Immature natural killer cell (primary cell): Measurements from ENCODE around the gene PTPN5. TPM values are rescaled to one million over a fixed set of nuclear protein-coding genes. Genes with fewer than 3 reads are reported as not detected.
A peak's percentile ranks its signal among the peaks of the same experiment; 100 is the strongest.

Experiments
- DNase-seq, 3 donors: peaks; one replicate each; pipeline ENCODE4 v3.0.0; 2022; ENCODE audit warnings: mixed read lengths in 1 of 3
- H3K27ac Mint-ChIP-seq, 6 donors: one replicate each; pipeline ENCODE4 v1.8.0; 2020; ENCODE audit warnings: mixed read lengths in 6 of 6, mild to moderate bottlenecking in 5 of 6, inconsistent platforms in 4 of 6, moderate library complexity in 3 of 6
- H3K27me3 Mint-ChIP-seq, 3 donors: one replicate each; pipeline ENCODE4 v1.8.0; 2020 to 2021; ENCODE audit warnings: low read depth in 3 of 3, mild to moderate bottlenecking in 3 of 3, mixed read lengths in 3 of 3, moderate library complexity in 3 of 3, inconsistent platforms in 1 of 3
- H3K36me3 Mint-ChIP-seq, 3 donors: one replicate each; pipeline ENCODE4 v1.8.0; 2020; ENCODE audit warnings: mixed read lengths in 3 of 3, inconsistent platforms in 2 of 3, mild to moderate bottlenecking in 2 of 3
- H3K4me1 Mint-ChIP-seq, 2 donors: one replicate each; pipeline ENCODE4 v1.8.0; 2020; ENCODE audit warnings: inconsistent platforms in 2 of 2, mild to moderate bottlenecking in 2 of 2, mixed read lengths in 2 of 2, moderate library complexity in 1 of 2
- H3K4me3 Mint-ChIP-seq, 5 donors: one replicate each; pipeline ENCODE4 v1.8.0; 2020; ENCODE audit warnings: mild to moderate bottlenecking in 5 of 5, mixed read lengths in 5 of 5, inconsistent platforms in 3 of 5, moderate library complexity in 3 of 5
- H3K9me3 Mint-ChIP-seq, 6 donors: one replicate each; pipeline ENCODE4 v1.8.0; 2020; ENCODE audit warnings: mild to moderate bottlenecking in 6 of 6, mixed read lengths in 6 of 6, inconsistent platforms in 4 of 6, moderate library complexity in 3 of 6
- polyA plus RNA-seq, 3 donors: library from polyadenylated mRNA; unstranded; fragments of 300-500 nt; fragmentation: Illumina TruSeq; gene quantifications; one replicate each; pipeline ENCODE4 v1.2.3, GENCODE V29; 2021

PTPN5 gene
- polyA plus RNA-seq, 3 donors from 2014 or later = not detected

- H3K36me3 Mint-ChIP-seq = no peaks in the 10 kb centered on the region
- no peak overlapping the region for H3K27ac Mint-ChIP-seq
- DNase-seq = no peak
- H3K9me3 Mint-ChIP-seq = no peaks in the 10 kb centered on the region
- no peak overlapping the region for H3K4me3 Mint-ChIP-seq
- H3K4me1 Mint-ChIP-seq = no peaks in the 10 kb centered on the region
- peaks cover 4 to 9% (median 5%) of the 10 kb centered on the region in 3 donors for H3K27me3 Mint-ChIP-seq
Observed at GRCh38 chr11:18785411-18785810, 6.2 kb downstream of the PTPN5 start.

DNA sequence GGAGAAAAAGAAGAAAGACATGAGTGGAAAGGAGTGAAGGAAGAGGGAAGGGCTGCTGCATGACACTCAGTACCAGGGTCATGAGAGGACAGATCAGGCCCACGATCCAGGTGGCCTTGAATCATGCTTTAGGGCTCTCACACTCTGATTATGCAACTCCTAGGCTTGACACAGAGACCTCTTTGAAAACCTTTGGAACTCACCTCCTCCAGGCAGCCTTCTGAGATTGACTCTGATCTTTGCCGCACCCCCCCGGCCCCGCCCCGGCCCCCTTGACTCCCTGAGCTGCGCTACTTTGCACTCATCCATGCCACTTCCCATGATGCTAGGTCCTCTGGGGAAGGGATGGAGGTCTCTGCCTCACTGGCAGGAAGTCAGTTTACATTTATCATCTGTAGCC is 10.7 kb downstream of the PTPN5 start:
- no peak for DNase-seq
- no peaks in the 10 kb centered on the region for H3K9me3 Mint-ChIP-seq
- H3K36me3 Mint-ChIP-seq = no peaks in the 10 kb centered on the region
- H3K27me3 Mint-ChIP-seq = peaks cover 0 to 4% (median 0%) of the 10 kb centered on the region in 3 donors
- no peak overlapping the region for H3K27ac Mint-ChIP-seq
- H3K4me3 Mint-ChIP-seq = no peak overlapping the region
- H3K4me1 Mint-ChIP-seq = peaks cover 3 to 8% of the 10 kb centered on the region in 2 donors

DNA sequence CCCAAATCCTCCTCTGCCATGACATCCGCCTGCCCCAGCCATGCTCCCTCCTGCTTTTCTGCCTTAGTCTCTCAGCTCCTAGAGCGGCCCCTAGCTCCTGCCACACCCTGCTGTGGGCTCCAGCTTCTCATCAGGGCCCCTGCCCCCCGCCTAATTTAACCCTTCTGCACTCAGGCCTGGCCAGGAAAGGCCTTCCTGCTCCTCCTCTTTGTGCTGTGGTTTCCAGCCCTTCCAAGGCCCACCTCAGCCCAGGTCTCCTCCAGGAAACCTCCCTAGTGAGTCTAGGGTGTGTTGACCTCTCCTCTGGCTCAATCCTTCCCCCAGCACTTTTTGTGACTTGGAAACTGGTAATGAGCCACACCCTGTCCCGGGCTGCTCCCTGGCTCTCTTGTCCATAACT is 11.3 kb downstream of the PTPN5 start:
- Mint-ChIP-seq H3K4me3 (no peak overlapping the region), H3K4me1 (peaks cover 3 to 8% of the 10 kb centered on the region in 2 donors), H3K27ac (no peak overlapping the region), H3K36me3 (no peaks in the 10 kb centered on the region), H3K9me3 (no peaks in the 10 kb centered on the region), H3K27me3 (peaks cover 0 to 4% (median under 1%) of the 10 kb centered on the region in 3 donors)
- no peak for DNase-seq

DNA sequence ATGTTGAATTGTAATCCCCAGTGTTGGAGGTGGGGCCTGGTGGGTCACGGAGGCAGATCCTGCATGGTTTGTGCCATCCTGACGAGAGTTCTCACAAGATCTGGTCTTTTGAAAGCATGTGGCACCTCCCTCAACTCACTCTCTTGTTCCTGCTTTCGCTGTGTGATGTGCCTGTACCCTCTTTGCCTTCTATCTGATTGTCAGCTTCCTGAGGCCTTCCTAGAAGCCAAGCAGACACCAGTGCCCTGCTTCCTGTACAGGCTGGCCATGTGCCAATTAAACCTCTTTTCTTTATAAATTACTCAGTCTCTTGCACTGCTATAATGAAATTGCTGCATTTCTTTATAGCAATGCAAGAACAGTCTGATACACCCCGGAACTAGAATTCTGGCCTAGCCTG is 13.1 kb downstream of the PTPN5 start:
- peaks cover 0 to 2% (median under 1%) of the 10 kb centered on the region in 3 donors for H3K27me3 Mint-ChIP-seq
- no peaks in the 10 kb centered on the region for H3K36me3 Mint-ChIP-seq
- H3K4me3 Mint-ChIP-seq = no peak overlapping the region
- H3K4me1 Mint-ChIP-seq = peaks cover 3 to 8% of the 10 kb centered on the region in 2 donors
- peak overlapping the region in 1 of 6 donors; percentile 31 for H3K27ac Mint-ChIP-seq
- no peaks in the 10 kb centered on the region for H3K9me3 Mint-ChIP-seq
- DNase-seq = no peak

DNA sequence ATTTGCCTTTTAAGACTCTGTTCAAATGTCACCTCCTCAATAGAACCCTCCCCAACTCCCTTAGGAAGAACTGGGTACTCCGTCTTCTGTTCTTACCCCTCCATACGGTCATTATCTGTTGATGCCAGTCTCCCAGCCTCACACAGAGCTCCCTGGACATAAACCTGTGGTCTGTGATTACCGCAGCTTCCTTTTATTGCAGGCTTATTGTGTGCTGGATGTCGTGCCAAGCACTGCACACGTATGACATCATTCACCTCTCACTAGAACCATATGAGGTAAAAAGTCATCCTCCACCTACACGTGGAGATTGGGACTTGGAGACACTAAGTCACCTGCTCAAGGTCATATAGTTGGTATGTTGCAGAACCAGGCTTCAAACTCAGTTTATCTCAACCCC is 15.3 kb downstream of the PTPN5 start:
- H3K27me3 Mint-ChIP-seq = peaks cover 2 to 3% (median 2%) of the 10 kb centered on the region in 3 donors
- peaks cover 3 to 8% of the 10 kb centered on the region in 2 donors for H3K4me1 Mint-ChIP-seq
- no peaks in the 10 kb centered on the region for H3K36me3 Mint-ChIP-seq
- H3K9me3 Mint-ChIP-seq = peaks cover 0 to 2% (median 0%) of the 10 kb centered on the region in 6 donors
- H3K27ac Mint-ChIP-seq = no peak overlapping the region
- DNase-seq = no peak
- H3K4me3 Mint-ChIP-seq = no peak overlapping the region

DNA sequence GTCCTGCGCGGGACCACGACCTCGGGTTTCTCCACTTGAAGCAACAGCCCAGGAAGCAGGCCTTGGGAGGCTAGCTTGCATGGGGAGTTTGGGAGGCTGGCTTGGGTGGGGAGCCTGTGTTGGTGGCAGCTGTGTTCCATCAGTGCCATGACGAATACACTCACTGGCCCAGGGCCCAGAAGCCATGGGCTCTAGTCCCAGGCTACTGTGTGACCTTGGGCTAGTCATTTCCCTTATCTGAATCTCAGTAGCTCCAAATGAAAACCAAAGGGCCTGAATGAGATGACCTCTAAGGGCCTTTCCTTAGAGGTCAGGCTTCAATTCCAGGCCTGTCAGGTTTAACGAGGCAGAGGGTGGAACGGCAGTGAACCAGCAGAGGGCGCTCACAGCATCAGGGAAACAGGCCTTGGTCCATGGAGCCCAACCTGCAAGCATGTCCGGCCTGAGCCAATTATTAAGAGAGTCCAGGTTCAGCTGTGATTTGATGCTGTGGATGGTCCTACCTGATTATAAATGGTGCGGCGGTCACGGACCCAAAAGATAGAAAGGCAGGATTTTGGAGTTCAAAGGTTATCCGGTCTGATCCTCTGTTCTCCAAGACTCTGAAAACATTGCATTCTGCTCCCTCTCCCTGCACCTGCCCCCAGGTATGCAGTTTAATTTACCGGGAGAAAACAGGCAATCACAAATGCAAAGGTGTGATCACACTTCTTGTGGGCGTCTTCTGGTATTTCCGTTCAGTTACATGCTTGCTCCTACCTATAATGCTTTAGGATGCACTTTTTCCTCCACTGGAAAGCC is 15.9 kb downstream of the PTPN5 start:
- peaks cover 3 to 8% of the 10 kb centered on the region in 2 donors for H3K4me1 Mint-ChIP-seq
- H3K27me3 Mint-ChIP-seq = peaks cover 2 to 3% (median 2%) of the 10 kb centered on the region in 3 donors
- no peak overlapping the region for H3K27ac Mint-ChIP-seq
- no peaks in the 10 kb centered on the region for H3K36me3 Mint-ChIP-seq
- H3K4me3 Mint-ChIP-seq = no peak overlapping the region
- H3K9me3 Mint-ChIP-seq = peaks cover 0 to 2% (median 0%) of the 10 kb centered on the region in 6 donors
- peak in 2 of 3 donors; percentile 8 to 28 for DNase-seq

GRCh38 chr11:18774801-18775200 is 16.8 kb downstream of the PTPN5 start:
- Mint-ChIP-seq H3K27me3 (peaks cover 2 to 3% (median 2%) of the 10 kb centered on the region in 3 donors), H3K36me3 (no peaks in the 10 kb centered on the region), H3K4me3 (no peak overlapping the region), H3K9me3 (peaks cover 0 to 2% (median 0%) of the 10 kb centered on the region in 6 donors), H3K4me1 (peaks cover 3 to 8% of the 10 kb centered on the region in 2 donors), H3K27ac (no peak overlapping the region)
- DNase-seq = no peak

- no peak overlapping the region for H3K4me3 Mint-ChIP-seq
- no peak overlapping the region for H3K27ac Mint-ChIP-seq
- H3K4me1 Mint-ChIP-seq = peaks cover 3 to 5% of the 10 kb centered on the region in 2 donors
- H3K27me3 Mint-ChIP-seq = peaks cover 2 to 4% (median 2%) of the 10 kb centered on the region in 3 donors
- peaks cover 0 to 2% (median 0%) of the 10 kb centered on the region in 6 donors for H3K9me3 Mint-ChIP-seq
- no peak for DNase-seq
- H3K36me3 Mint-ChIP-seq = no peaks in the 10 kb centered on the region
Observed at GRCh38 chr11:18773681-18774080, 17.9 kb downstream of the PTPN5 start.

DNA sequence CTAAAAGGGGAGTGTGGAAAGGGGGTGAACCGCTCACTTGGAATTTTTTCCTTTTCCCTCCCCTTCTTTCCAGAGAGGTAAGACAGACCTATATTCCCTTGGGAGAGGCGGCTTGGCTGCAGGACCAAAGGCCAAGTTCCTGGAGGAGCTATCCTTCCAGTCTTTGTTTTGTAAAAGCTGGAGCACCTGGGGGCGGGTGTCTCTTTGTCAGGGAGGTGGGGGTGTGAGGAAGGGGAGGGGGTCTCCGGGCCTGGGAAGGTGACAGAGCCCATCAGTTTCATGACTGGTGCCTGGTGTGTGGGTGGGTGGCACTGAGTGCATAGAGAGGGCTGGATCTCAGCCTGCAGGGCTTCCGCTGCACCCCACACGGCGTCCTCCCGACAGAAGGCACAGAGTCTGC is 18.5 kb downstream of the PTPN5 start:
- peaks cover 0 to 2% (median 0%) of the 10 kb centered on the region in 6 donors for H3K9me3 Mint-ChIP-seq
- peaks cover 2 to 6% (median 2%) of the 10 kb centered on the region in 3 donors for H3K27me3 Mint-ChIP-seq
- H3K27ac Mint-ChIP-seq = no peak overlapping the region
- H3K36me3 Mint-ChIP-seq = no peaks in the 10 kb centered on the region
- no peak overlapping the region for H3K4me3 Mint-ChIP-seq
- no peak for DNase-seq
- H3K4me1 Mint-ChIP-seq = no peaks in the 10 kb centered on the region

GRCh38 chr11:18772211-18772610 is 19.4 kb downstream of the PTPN5 start:
- H3K9me3 Mint-ChIP-seq = peaks cover 0 to 2% (median 0%) of the 10 kb centered on the region in 6 donors
- H3K27ac Mint-ChIP-seq = no peak overlapping the region
- H3K4me3 Mint-ChIP-seq = no peak overlapping the region
- no peaks in the 10 kb centered on the region for H3K36me3 Mint-ChIP-seq
- peaks cover 2 to 6% (median 3%) of the 10 kb centered on the region in 3 donors for H3K27me3 Mint-ChIP-seq
- no peak for DNase-seq
- no peaks in the 10 kb centered on the region for H3K4me1 Mint-ChIP-seq

- H3K27ac Mint-ChIP-seq = no peak overlapping the region
- H3K4me3 Mint-ChIP-seq = no peak overlapping the region
- DNase-seq = no peak
- H3K36me3 Mint-ChIP-seq = no peaks in the 10 kb centered on the region
- no peaks in the 10 kb centered on the region for H3K4me1 Mint-ChIP-seq
- peaks cover 0 to 2% (median 0%) of the 10 kb centered on the region in 6 donors for H3K9me3 Mint-ChIP-seq
- H3K27me3 Mint-ChIP-seq = peaks cover 2 to 6% (median 3%) of the 10 kb centered on the region in 3 donors
Observed at GRCh38 chr11:18771266-18772035, 20.1 kb downstream of the PTPN5 start.

DNA sequence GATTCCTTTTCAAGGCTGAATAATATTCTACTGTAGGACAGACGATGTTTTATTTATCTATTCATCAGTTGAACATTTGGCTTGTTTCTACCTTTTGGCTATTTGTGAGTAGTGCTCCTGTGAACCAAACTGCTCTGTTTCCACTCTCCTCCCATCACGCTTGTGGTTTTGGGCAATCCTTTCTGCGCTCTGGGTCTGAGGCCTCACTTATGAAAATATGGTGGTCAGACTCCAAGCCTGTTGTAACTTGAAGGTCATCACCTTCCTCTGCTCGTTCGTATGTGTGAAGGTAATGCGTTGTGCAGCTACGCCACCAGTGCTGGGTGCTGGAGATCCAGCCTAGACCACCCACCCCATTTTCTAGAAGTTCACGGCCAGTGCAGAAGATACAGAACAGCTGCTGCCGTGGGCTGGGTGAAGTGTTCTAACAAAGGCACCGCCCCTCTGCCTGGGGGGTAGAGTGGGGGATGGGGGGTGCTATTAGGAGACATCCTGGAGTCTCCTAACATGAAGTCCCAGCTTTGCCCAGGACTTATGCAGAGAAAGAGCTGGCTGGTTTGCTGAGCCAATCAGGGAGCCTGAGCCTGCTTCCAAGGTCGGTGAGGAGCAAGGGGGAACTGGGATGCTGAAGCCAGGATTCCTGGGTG is 21.0 kb downstream of the PTPN5 start:
- H3K27me3 Mint-ChIP-seq = peaks cover 2 to 6% (median 3%) of the 10 kb centered on the region in 3 donors
- DNase-seq = no peak
- peaks cover 0 to 2% (median 0%) of the 10 kb centered on the region in 6 donors for H3K9me3 Mint-ChIP-seq
- H3K4me1 Mint-ChIP-seq = no peaks in the 10 kb centered on the region
- no peaks in the 10 kb centered on the region for H3K36me3 Mint-ChIP-seq
- H3K27ac Mint-ChIP-seq = no peak overlapping the region
- H3K4me3 Mint-ChIP-seq = no peak overlapping the region

DNA sequence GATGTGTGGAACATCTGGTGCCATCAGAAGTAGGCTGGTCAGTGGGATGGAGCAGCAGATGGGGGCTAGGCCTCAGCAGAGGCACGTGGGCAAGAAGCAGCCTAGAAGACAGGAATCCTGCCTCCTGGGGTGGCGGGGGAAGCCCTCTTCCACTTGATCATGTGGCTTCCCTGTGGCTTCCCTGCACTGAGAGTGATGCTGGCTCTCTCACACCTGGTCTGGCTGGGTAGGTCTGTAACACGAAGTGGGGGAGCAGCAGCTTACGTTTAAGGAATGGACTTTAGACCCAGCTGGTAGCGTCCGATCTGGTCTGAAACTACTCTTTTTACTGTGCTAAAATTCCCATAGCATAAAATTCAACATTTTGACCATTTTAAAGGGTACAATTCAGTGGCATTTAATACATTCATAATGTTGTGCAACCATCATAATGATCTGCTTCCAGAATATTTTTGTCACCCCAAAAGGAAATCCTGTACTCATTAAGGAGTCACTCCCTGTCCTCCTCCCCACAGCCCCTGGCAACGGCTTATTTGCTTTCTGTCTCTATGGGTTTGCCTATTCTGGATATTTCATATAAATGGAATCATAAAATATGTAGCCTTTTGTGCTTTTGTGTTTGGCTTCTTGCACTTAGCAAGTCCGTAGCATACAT is 21.7 kb downstream of the PTPN5 start:
- H3K27ac Mint-ChIP-seq = no peak overlapping the region
- H3K9me3 Mint-ChIP-seq = peaks cover 0 to 2% (median 0%) of the 10 kb centered on the region in 6 donors
- no peaks in the 10 kb centered on the region for H3K4me1 Mint-ChIP-seq
- no peaks in the 10 kb centered on the region for H3K36me3 Mint-ChIP-seq
- no peak for DNase-seq
- H3K27me3 Mint-ChIP-seq = peaks cover 2 to 5% (median 3%) of the 10 kb centered on the region in 3 donors
- H3K4me3 Mint-ChIP-seq = no peak overlapping the region
